Karpas-422 (cell line): ENCODE results near the gene USP9X. TPM values are rescaled to one million over a fixed set of nuclear protein-coding genes. Genes with fewer than 3 reads are reported as not detected.

Source experiments
- total RNA-seq: library from RNA; depleted of rRNA; stranded (reverse); fragments of >200 nt; shearing (Covaris generic); gene quantifications from 2 replicates; pipeline ENCODE4 v1.2.3, GENCODE V29; 2014; ENCODE audit warnings: low replicate concordance; rRNA removed

Gene USP9X
- total RNA-seq, 1 experiment from 2014 or later, result 160 TPM

Other genes with a start within 250 kb of the USP9X start
- gene DDX3X, start 248.7 kb downstream of the USP9X start, total RNA-seq, result 198 and 210 TPM in 2 replicates